ENCODE data around the gene CALHM1.

DNA sequence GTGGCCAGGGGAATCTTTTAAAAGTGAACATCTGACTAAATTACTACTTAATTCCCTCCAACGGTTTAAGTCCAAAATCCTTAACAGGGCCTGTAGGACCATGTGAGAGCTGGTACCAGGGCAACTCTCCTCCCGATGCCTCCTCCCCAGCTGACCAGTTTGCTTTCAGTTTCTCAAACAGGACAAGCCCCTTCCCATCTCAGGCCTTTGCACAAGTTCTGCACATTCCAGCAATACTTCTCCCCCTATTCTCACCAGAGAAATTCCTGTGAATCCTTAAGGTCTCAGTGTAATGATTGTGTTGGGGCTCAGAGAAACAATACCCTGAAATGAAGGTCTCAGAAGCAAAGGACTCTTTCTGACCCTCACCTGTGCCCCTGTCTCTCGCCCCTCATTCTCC lies 8.0 kb upstream of the CALHM1 start:
- no peak for TF ChIP-seq CTCF (IDR thresholded peaks at IDR 0.05; ENCODE audit: low read length)
- TF ChIP-seq EZH2phosphoT487 (IDR thresholded peaks at IDR 0.05; ENCODE audit: low read length) = no peak
